GM12873 (cell line): ENCODE data around the gene POLR3C.

Experiments
- TF ChIP-seq, protein P1 (sequence below): IDR thresholded peaks from 2 replicates; pipeline ENCODE4 v1.5.1; 2012; ENCODE audit warnings: low read depth, mild to moderate bottlenecking, moderate library complexity, low read length, control low read depth; ENCODE audit not compliant: insufficient read depth; ENCODE audit errors: missing control alignments

The POLR3C gene

DNA sequence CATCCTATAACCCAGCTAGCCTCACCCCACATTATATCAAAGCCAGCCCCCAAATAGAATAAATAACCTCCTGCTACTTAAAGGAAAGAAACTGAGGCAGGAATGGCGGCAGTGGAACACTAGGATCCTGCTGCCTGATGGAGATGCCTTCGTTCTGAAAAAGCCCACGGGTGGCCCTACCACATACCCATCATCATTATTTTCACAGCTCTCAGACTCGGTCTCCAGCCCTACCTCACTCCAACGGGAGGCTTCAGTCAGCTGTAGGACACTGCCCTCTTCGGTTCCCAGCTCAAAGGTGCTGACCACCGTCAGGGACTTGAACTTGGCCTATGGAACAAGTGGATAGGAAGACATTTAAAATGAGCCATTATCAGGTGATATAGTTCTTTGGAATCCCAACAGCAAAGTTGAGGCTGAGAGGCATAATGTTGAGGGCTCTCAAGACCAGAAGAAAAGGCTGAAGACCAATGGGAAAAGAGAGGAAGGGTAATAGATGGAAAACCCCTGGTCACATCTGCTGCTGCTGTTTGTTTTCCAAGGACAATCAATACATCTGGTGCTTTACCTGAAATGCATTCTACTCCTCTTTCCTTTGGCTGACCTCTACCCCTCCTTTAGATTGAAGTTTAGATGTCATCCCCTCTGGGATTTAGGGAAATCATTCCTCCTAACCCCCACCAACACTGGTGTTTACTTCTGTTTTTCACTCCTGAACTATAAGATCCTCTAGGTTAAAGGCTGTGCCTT, 69.5 kb downstream of the POLR3C start:
- TF ChIP-seq, protein P1, sequence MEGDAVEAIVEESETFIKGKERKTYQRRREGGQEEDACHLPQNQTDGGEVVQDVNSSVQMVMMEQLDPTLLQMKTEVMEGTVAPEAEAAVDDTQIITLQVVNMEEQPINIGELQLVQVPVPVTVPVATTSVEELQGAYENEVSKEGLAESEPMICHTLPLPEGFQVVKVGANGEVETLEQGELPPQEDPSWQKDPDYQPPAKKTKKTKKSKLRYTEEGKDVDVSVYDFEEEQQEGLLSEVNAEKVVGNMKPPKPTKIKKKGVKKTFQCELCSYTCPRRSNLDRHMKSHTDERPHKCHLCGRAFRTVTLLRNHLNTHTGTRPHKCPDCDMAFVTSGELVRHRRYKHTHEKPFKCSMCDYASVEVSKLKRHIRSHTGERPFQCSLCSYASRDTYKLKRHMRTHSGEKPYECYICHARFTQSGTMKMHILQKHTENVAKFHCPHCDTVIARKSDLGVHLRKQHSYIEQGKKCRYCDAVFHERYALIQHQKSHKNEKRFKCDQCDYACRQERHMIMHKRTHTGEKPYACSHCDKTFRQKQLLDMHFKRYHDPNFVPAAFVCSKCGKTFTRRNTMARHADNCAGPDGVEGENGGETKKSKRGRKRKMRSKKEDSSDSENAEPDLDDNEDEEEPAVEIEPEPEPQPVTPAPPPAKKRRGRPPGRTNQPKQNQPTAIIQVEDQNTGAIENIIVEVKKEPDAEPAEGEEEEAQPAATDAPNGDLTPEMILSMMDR = no peak
